HG03108 (cell line): ENCODE measurements around the gene CDKN2AIP.
"Not testable (repeated sequence)": the region's sequence is repeated elsewhere in the genome, so short reads cannot be mapped to it uniquely, and the experiment has no call there.

Source experiments
- ATAC-seq: cut with Tn5 transposase; IDR thresholded peaks from one replicate; pipeline ENCODE4 v1.9.1; 2021; ENCODE audit warnings: moderate library complexity; ENCODE audit not compliant: unreplicated experiment

CDKN2AIP gene

GRCh38 chr4:183412821-183413220, 31.6 kb upstream of the CDKN2AIP start:
- no peak for ATAC-seq

- no peak for ATAC-seq
Observed at GRCh38 chr4:183413234-183414200, 30.9 kb upstream of the CDKN2AIP start.

GRCh38 chr4:183416879-183417755, 27.3 kb upstream of the CDKN2AIP start:
- ATAC-seq: no peak

- ATAC-seq: no peak
Observed at GRCh38 chr4:183422962-183423631, 21.3 kb upstream of the CDKN2AIP start.

- no peak for ATAC-seq
Observed at GRCh38 chr4:183424109-183424744, 20.2 kb upstream of the CDKN2AIP start.

- ATAC-seq: no peak
Observed at GRCh38 chr4:183426507-183426906, 17.9 kb upstream of the CDKN2AIP start.

GRCh38 chr4:183429489-183429888, 14.9 kb upstream of the CDKN2AIP start:
- no peak for ATAC-seq

GRCh38 chr4:183430317-183430993, 14.0 kb upstream of the CDKN2AIP start:
- ATAC-seq: no peak

GRCh38 chr4:183430994-183431347, 13.5 kb upstream of the CDKN2AIP start:
- no peak for ATAC-seq

GRCh38 chr4:183431614-183432013, 12.8 kb upstream of the CDKN2AIP start:
- no peak for ATAC-seq

- not testable (repeated sequence) for ATAC-seq
Observed at GRCh38 chr4:183433183-183433582, 11.3 kb upstream of the CDKN2AIP start.

- no peak for ATAC-seq
Observed at GRCh38 chr4:183434264-183434663, 10.2 kb upstream of the CDKN2AIP start.

GRCh38 chr4:183434666-183435190, 9.7 kb upstream of the CDKN2AIP start:
- no peak for ATAC-seq

- ATAC-seq: no peak
Observed at GRCh38 chr4:183435803-183436202, 8.6 kb upstream of the CDKN2AIP start.

- ATAC-seq: no peak
Observed at GRCh38 chr4:183436417-183436816, 8.0 kb upstream of the CDKN2AIP start.

GRCh38 chr4:183437452-183437851, 7.0 kb upstream of the CDKN2AIP start:
- no peak for ATAC-seq

- ATAC-seq: no peak
Observed at GRCh38 chr4:183438458-183439113, 5.8 kb upstream of the CDKN2AIP start.

- ATAC-seq: no peak
Observed at GRCh38 chr4:183441276-183441675, 3.2 kb upstream of the CDKN2AIP start.

- no peak for ATAC-seq
Observed at GRCh38 chr4:183443655-183444213, 702 bp upstream of the CDKN2AIP start.
